ENCODE data around the gene AKNA.
A peak's percentile ranks its signal among the peaks of the same experiment; 100 is the strongest.

Gene AKNA

GRCh38 chr9:114344692-114345091, 43.1 kb downstream of the AKNA start:
- Mint-ChIP-seq H3K27ac (peak overlapping the region; percentile 89), H3K4me1 (peaks cover 24% of the 10 kb centered on the region), H3K4me3 (no peak overlapping the region), H3K9me3 (no peaks in the 10 kb centered on the region), H3K27me3 (ENCODE audit: low read depth, poor library complexity) (no peaks in the 10 kb centered on the region), H3K36me3 (ENCODE audit: low read depth) (peaks cover 54% of the 10 kb centered on the region)
- DNase-seq: no peak
- TF ChIP-seq, protein P1, sequence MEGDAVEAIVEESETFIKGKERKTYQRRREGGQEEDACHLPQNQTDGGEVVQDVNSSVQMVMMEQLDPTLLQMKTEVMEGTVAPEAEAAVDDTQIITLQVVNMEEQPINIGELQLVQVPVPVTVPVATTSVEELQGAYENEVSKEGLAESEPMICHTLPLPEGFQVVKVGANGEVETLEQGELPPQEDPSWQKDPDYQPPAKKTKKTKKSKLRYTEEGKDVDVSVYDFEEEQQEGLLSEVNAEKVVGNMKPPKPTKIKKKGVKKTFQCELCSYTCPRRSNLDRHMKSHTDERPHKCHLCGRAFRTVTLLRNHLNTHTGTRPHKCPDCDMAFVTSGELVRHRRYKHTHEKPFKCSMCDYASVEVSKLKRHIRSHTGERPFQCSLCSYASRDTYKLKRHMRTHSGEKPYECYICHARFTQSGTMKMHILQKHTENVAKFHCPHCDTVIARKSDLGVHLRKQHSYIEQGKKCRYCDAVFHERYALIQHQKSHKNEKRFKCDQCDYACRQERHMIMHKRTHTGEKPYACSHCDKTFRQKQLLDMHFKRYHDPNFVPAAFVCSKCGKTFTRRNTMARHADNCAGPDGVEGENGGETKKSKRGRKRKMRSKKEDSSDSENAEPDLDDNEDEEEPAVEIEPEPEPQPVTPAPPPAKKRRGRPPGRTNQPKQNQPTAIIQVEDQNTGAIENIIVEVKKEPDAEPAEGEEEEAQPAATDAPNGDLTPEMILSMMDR (IDR thresholded peaks at IDR 0.05): no peak

GRCh38 chr9:114344188-114344566, 43.6 kb downstream of the AKNA start:
- DNase-seq: no peak
- Mint-ChIP-seq H3K4me3 (no peak overlapping the region), H3K36me3 (ENCODE audit: low read depth) (peaks cover 52% of the 10 kb centered on the region), H3K27me3 (ENCODE audit: low read depth, poor library complexity) (no peaks in the 10 kb centered on the region), H3K27ac (peak overlapping the region; percentile 89), H3K4me1 (peaks cover 19% of the 10 kb centered on the region), H3K9me3 (no peaks in the 10 kb centered on the region)
- TF ChIP-seq, protein P1 (IDR thresholded peaks at IDR 0.05): no peak

DNA sequence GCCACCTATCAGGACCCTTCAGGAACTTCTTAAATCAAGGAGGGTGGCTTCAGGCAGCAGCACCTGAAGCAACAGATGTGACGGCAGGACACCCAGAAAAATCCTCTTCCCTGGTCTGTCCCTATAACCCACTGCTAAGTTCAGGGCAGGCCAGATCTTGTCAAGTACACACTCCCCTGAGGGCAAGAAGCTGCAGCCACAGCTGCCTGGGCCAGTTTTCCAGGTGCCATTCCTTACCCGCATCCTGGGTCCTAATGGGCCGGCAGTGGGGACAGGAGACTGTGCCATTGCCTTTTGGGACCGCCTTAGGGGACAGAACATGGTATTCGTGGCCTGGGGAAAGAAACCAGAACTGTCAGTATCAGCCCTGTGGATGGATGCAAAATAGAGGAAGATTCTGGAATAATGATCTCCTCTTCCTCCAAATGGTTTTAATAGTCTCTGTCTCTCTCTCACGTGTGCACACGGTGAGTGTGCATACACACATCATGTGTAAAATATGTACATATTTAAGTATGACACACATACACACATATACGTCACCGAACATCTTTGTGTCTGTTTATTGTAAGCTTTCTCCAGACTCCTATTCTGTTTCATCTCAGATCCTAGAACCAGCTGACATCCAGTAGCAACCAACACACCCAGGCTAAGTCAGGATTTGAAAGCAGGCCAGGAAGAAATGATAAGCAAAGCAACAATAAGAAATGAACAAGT, 44.2 kb downstream of the AKNA start:
- peaks cover 51% of the 10 kb centered on the region for H3K36me3 Mint-ChIP-seq (ENCODE audit: low read depth)
- no peaks in the 10 kb centered on the region for H3K9me3 Mint-ChIP-seq

DNA sequence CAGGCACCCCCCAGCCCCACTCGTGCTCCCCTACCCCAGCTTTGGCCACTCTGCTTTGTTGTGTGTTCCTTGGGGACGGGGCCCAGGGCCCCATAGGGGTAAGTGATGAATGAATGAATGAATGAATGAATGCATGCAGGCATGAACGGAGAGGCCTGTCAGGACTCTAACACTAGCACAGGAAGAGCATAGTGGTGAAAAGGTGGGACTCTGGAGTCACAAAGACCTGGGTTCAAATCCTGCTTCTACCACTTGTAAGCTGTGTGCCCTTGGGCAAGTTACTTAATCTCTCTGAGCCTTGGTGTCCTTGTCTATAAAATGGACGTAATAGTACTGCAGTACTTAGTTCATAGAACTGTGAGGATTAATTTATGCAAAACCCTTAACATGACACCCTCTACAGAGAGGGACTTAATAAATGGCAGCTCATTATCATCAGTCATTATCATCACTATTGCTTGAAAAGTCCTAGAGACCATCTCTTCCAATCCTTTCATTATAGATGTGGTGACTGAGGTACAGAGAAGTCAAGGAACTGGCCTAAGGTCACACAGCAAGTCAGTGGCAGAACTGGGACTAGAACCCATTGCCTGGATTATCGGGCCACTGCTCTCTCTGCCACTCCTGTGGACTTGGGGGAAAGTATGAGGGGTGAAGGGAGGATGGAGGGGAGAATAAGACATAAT, 44.9 kb downstream of the AKNA start:
- H3K4me1 Mint-ChIP-seq: peaks cover 7% of the 10 kb centered on the region
- peaks cover 49% of the 10 kb centered on the region for H3K36me3 Mint-ChIP-seq (ENCODE audit: low read depth)
- TF ChIP-seq, protein P1 (IDR thresholded peaks at IDR 0.05): no peak
- H3K27ac Mint-ChIP-seq: no peak overlapping the region
- H3K9me3 Mint-ChIP-seq: no peaks in the 10 kb centered on the region
- no peaks in the 10 kb centered on the region for H3K27me3 Mint-ChIP-seq (ENCODE audit: low read depth, poor library complexity)
- no peak for DNase-seq
- no peak overlapping the region for H3K4me3 Mint-ChIP-seq

More for the DNA sequence above, 44.2 kb downstream of the AKNA start:
- Mint-ChIP-seq H3K27me3 (ENCODE audit: low read depth, poor library complexity) (no peaks in the 10 kb centered on the region), H3K4me1 (peaks cover 14% of the 10 kb centered on the region), H3K4me3 (no peak overlapping the region), H3K27ac (no peak overlapping the region)
- TF ChIP-seq, protein P1 (IDR thresholded peaks at IDR 0.05): no peak
- no peak for DNase-seq

DNA sequence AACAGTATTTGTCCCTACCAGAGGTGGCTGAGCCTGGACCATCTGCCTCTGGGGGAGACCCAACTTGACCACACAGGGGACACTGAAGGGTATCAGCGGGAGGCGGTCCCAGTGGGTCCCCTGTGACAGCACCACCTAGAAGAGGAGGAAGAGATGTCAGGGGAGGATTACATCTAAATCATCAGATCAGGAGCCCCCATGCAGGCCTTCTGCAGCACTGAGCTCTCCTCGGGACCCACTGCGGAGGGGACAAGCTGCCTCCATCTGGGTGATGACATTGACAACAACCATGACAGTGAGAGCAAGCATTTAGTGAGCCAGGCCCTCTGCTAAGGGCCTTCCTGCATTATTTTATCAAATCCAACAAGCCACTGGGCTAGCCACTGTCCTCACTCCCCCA, 45.8 kb downstream of the AKNA start:
- Mint-ChIP-seq H3K9me3 (no peaks in the 10 kb centered on the region), H3K27me3 (ENCODE audit: low read depth, poor library complexity) (no peaks in the 10 kb centered on the region), H3K4me1 (peaks cover 6% of the 10 kb centered on the region), H3K27ac (no peak overlapping the region), H3K4me3 (no peak overlapping the region), H3K36me3 (ENCODE audit: low read depth) (peaks cover 55% of the 10 kb centered on the region)
- TF ChIP-seq, protein P1 (IDR thresholded peaks at IDR 0.05): no peak
- DNase-seq: no peak

All from nephron progenitor cell (in vitro differentiated cells).